ENCODE data around the gene DIDO1. TPM values are rescaled to one million over a fixed set of nuclear protein-coding genes. Genes with fewer than 3 reads are reported as not detected.

The DIDO1 gene
- total RNA-seq, 1 experiment from 2014 or later = 33.2 TPM

DNA sequence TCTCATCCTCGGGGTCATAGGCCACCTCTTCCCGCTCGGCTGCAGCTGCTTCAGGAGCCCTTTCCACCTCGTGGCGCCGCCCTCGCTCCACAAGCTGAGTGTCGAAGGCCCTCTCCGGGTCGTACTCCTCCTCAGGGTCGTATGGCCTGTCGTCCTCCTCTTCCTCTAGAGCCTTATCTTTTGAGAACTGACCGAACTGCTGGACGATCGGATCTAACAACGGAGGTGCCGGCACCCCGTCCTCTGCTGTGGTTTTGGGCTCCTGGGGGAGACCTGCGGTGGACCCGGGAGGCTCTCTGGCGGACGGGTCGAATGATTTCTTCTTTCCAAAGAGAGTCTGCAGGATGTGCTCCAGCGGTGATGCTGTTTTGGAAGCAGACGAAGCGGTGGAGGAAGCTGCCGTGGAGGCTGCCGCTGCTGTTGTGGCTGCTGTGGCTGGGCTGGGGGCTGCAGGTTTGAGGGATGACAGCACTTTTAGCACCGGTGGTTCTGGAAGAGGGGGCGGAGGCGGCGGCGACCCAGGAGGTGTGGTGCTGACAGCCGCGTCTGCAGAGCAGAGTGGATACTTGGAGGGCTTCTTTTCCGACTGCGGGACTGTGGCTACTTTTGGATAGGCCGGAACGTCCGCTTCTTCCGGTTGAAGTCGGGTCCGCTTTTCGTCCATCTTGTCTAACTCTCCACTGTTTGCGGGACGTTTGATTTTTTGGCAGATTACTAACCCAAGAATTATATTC, 44.5 kb downstream of the DIDO1 start:
- DNase-seq = no peak
- ChIA-PET CTCF (no interaction called here), POLR2A (ENCODE audit: unreplicated experiment) (no interaction called here)
- intact Hi-C loops (cut with micrococcal nuclease) = no loop called here
- Histone ChIP-seq H3K9me2 (replicated peaks; ENCODE audit: low read length) (no peaks in the 10 kb centered on the region), H3K27me3 (ENCODE audit: low read length) (no peaks in the 10 kb centered on the region), H3F3A (ENCODE audit: low read length, unreplicated experiment) (peaks cover 4% of the 10 kb centered on the region), H3K4me3 (ENCODE audit: low read length) (no peak overlapping the region), H3K4me2 (ENCODE audit: low read length) (no peak overlapping the region), H3K4me1 (ENCODE audit: insufficient read depth, low read length) (no peaks in the 10 kb centered on the region), H3K9ac (ENCODE audit: low read length) (no peak overlapping the region), H3K9me3 (ENCODE audit: low read length) (no peaks in the 10 kb centered on the region), H3K79me2 (ENCODE audit: low read length) (no peaks in the 10 kb centered on the region), H4K20me1 (ENCODE audit: low read length) (no peaks in the 10 kb centered on the region), H3K36me3 (ENCODE audit: low read depth, low read length) (peaks cover 2% of the 10 kb centered on the region; the same call in 1 of the 2 replicates), H2AFZ (ENCODE audit: low read length) (no peak overlapping the region), H3K27ac (ENCODE audit: low read length) (no peak overlapping the region)
- BruUV-seq (replicated peaks) = no TSS peak
- TF ChIP-seq EZH2phosphoT487 (IDR thresholded peaks at IDR 0.05; ENCODE audit: borderline replicate concordance, low read length) = no peak
- TF ChIP-seq CTCF (conservative IDR thresholded peaks at IDR 0.05; ENCODE audit: low read depth, low read length) = no peak
- no peak for ATAC-seq

- DNase-seq = no peak
- CTCF ChIA-PET = no interaction called here
- no peak overlapping the region for H3K4me2 ChIP-seq (ENCODE audit: low read length)
Measured at GRCh38 chr20:62880935-62881661, 45.2 kb downstream of the DIDO1 start.

More at GRCh38 chr20:62880935-62881661, 45.2 kb downstream of the DIDO1 start:
- BruUV-seq (replicated peaks) = no TSS peak
- no peak overlapping the region for H3K9ac ChIP-seq (ENCODE audit: low read length)
- no peak for TF ChIP-seq CTCF (conservative IDR thresholded peaks at IDR 0.05; ENCODE audit: low read depth, low read length)
- no peak for TF ChIP-seq EZH2phosphoT487 (IDR thresholded peaks at IDR 0.05; ENCODE audit: borderline replicate concordance, low read length)
- no peak for TF ChIP-seq EZH2 (IDR thresholded peaks at IDR 0.05; ENCODE audit: low read length, unreplicated experiment)
- no peaks in the 10 kb centered on the region for H3K9me2 ChIP-seq (replicated peaks; ENCODE audit: low read length)
- H3K4me3 ChIP-seq (ENCODE audit: low read length) = no peak overlapping the region
- peaks cover 4% of the 10 kb centered on the region for H3F3A ChIP-seq (ENCODE audit: low read length, unreplicated experiment)
- intact Hi-C loops (cut with micrococcal nuclease) = no loop called here
- H3K9me3 ChIP-seq (ENCODE audit: low read length) = no peaks in the 10 kb centered on the region
- ATAC-seq = no peak
- H3K4me1 ChIP-seq (ENCODE audit: insufficient read depth, low read length) = no peaks in the 10 kb centered on the region
- H2AFZ ChIP-seq (ENCODE audit: low read length) = no peak overlapping the region
- H3K27ac ChIP-seq (ENCODE audit: low read length) = no peak overlapping the region
- no peaks in the 10 kb centered on the region for H3K36me3 ChIP-seq (ENCODE audit: low read depth, low read length)
- POLR2A ChIA-PET (ENCODE audit: unreplicated experiment) = no interaction called here
- H3K79me2 ChIP-seq (ENCODE audit: low read length) = no peaks in the 10 kb centered on the region
- H3K27me3 ChIP-seq (ENCODE audit: low read length) = no peaks in the 10 kb centered on the region
- H4K20me1 ChIP-seq (ENCODE audit: low read length) = no peaks in the 10 kb centered on the region

Data from PC-3 (cell line).